HepG2 (cell line): ENCODE data around the gene M1AP. TPM values are rescaled to one million over a fixed set of nuclear protein-coding genes. Genes with fewer than 3 reads are reported as not detected.

Source experiments
- ATAC-seq: fragments of 200-7000 bp; cut with Tn5 transposase; 3 replicates; pipeline ENCODE4 v1.9.1; 2020; ENCODE audit warnings: mild to moderate bottlenecking, moderate library complexity
- BruUV-seq: library from RNA; stranded (reverse); fragments of 400-500 nt; replicated peaks from 2 replicates; lab custom pipeline; 2021; lab: Mats Ljungman, UMichigan
- CTCF ChIA-PET: fragments of 300-600 bp; formaldehyde crosslinking; extraction: SDS; loops from one replicate; lab custom pipeline; 2021; ENCODE audit warnings: low total read pairs, inconsistent platforms, low intra/inter-chr PET ratio; lab: Yijun Ruan, JAX
- POLR2A ChIA-PET: fragments of 350-600 bp; sonication (Branson Sonifier 250); formaldehyde crosslinking; loops from one replicate; lab custom pipeline; 2020; ENCODE audit warnings: antibody characterized with exemption, inconsistent platforms; lab: Yijun Ruan, JAX
- DNase-seq: peaks from one replicate; pipeline ENCODE4 v3.0.0-alpha.2; 2015; ENCODE audit warnings: low spot score
- FAIRE-seq: peaks from 3 replicates; lab custom pipeline; 2011; peaks lifted over from hg19 to GRCh38; lab: Jason Lieb, UNC
- H2AFZ ChIP-seq: one replicate; pipeline ENCODE4 v1.6.1; 2011; ENCODE audit warnings: low read length, inconsistent platforms
- H3K27ac ChIP-seq: fragments of 300-600 bp; 3 replicates; pipeline ENCODE4 v1.8.0; 2011; ENCODE audit warnings: mixed run types, mild to moderate bottlenecking, mixed read lengths, low read length, inconsistent platforms; ENCODE audit not compliant: insufficient read depth; ENCODE audit errors: extremely low read length
- H3K27me3 ChIP-seq, 2 experiments: fragments of 200-600 bp in 1 of 2; 2 replicates in 1 of 2; 3 replicates in 1 of 2; pipeline versions ENCODE4 v1.6.0 to v1.8.0; 2011; ENCODE audit warnings: low read length in 2 of 2, mild to moderate bottlenecking in 2 of 2, moderate library complexity in 2 of 2, inconsistent platforms in 1 of 2; ENCODE audit not compliant: insufficient read depth in 2 of 2, control insufficient read depth in 1 of 2
- H3K36me3 ChIP-seq, 2 experiments: fragments of 200-600 bp in 1 of 2; replicated peaks in 1 of 2; 2 replicates in 1 of 2; 3 replicates in 1 of 2; pipeline versions ENCODE4 v1.5.1 to v1.8.0; 2011; ENCODE audit warnings: low read length in 2 of 2, inconsistent platforms in 1 of 2; ENCODE audit not compliant: insufficient read depth in 2 of 2, control insufficient read depth in 1 of 2
- H3K4me1 ChIP-seq: 2 replicates; pipeline ENCODE4 v1.5.1; 2012; ENCODE audit warnings: low read length, inconsistent platforms; ENCODE audit not compliant: insufficient read depth
- H3K4me2 ChIP-seq: 2 replicates; pipeline ENCODE4 v1.6.0; 2011; ENCODE audit warnings: low read depth, low read length, inconsistent platforms
- H3K4me3 ChIP-seq, 3 experiments: fragments of 200-600 bp in 1 of 3; sonication (generic), shearing (Covaris generic) in 1 of 3; replicated peaks in 1 of 3; 2 replicates each; pipeline ENCODE4 v1.5.1; 2011 to 2016; ENCODE audit warnings: low read length in 3 of 3, inconsistent platforms in 2 of 3, low read depth in 2 of 3, mild to moderate bottlenecking in 2 of 3, control low read depth in 1 of 3, mixed read lengths in 1 of 3; ENCODE audit not compliant: insufficient read depth in 1 of 3
- H3K79me2 ChIP-seq: one replicate; pipeline ENCODE4 v1.6.1; 2011; ENCODE audit warnings: low read length, inconsistent platforms; ENCODE audit not compliant: insufficient read depth
- H3K9ac ChIP-seq: 2 replicates; pipeline ENCODE4 v1.6.0; 2011; ENCODE audit warnings: mild to moderate bottlenecking, low read depth, low read length, inconsistent platforms; ENCODE audit not compliant: insufficient read depth
- H3K9me3 ChIP-seq: 2 replicates; pipeline ENCODE4 v1.5.1; 2012; ENCODE audit warnings: mild to moderate bottlenecking, low read length
- H4K20me1 ChIP-seq: 2 replicates; pipeline ENCODE4 v1.6.0; 2011; ENCODE audit warnings: inconsistent platforms, mild to moderate bottlenecking, low read length, moderate library complexity; ENCODE audit not compliant: insufficient read depth
- ARHGAP35 ChIP-seq: sonication (generic); formaldehyde crosslinking; IDR thresholded peaks from 2 replicates; pipeline ENCODE4 v1.9.0; 2022; ENCODE audit warnings: mild to moderate bottlenecking, inconsistent platforms, moderate library complexity, missing genetic modification reagents, borderline replicate concordance
- DR1 ChIP-seq: sonication (generic); formaldehyde crosslinking; IDR thresholded peaks from 2 replicates; pipeline ENCODE4 v1.8.0; 2021; ENCODE audit warnings: mild to moderate bottlenecking, missing genetic modification reagents, inconsistent platforms
- DRAP1 ChIP-seq: IDR thresholded peaks from 2 replicates; pipeline ENCODE4 v1.6.1; 2016; ENCODE audit warnings: missing genetic modification reagents, missing compliant biosample characterization
- ETV5 ChIP-seq: IDR thresholded peaks from 2 replicates; pipeline ENCODE4 v1.6.1; 2018; ENCODE audit warnings: missing biosample characterization, missing genetic modification reagents, inconsistent platforms, borderline replicate concordance
- GZF1 ChIP-seq: sonication (generic); formaldehyde crosslinking; IDR thresholded peaks from 2 replicates; pipeline ENCODE4 v1.5.1; 2020; ENCODE audit warnings: mild to moderate bottlenecking, missing genetic modification reagents
- HDAC1 ChIP-seq: sonication (generic); formaldehyde crosslinking; IDR thresholded peaks from 2 replicates; pipeline ENCODE4 v1.5.1; 2020; ENCODE audit warnings: mild to moderate bottlenecking, missing genetic modification reagents
- NR0B2 ChIP-seq: sonication (generic); formaldehyde crosslinking; IDR thresholded peaks from 2 replicates; pipeline ENCODE4 v1.4.0; 2020; ENCODE audit warnings: mild to moderate bottlenecking, missing genetic modification reagents
- PAWR ChIP-seq: sonication (generic); formaldehyde crosslinking; IDR thresholded peaks from 2 replicates; pipeline ENCODE4 v1.4.0; 2020; ENCODE audit warnings: missing genetic modification reagents, mild to moderate bottlenecking, borderline replicate concordance
- PTBP1 ChIP-seq: fragments of 200-400 bp; formaldehyde crosslinking; IDR thresholded peaks from 2 replicates; pipeline ENCODE4 v1.6.1; 2018; ENCODE audit warnings: low read length, low read depth; ENCODE audit not compliant: poor library complexity, severe bottlenecking
- ZNF362 ChIP-seq: sonication (generic); formaldehyde crosslinking; IDR thresholded peaks from 2 replicates; pipeline ENCODE4 v1.4.0; 2020; ENCODE audit warnings: missing genetic modification reagents, mild to moderate bottlenecking, borderline replicate concordance
- ZNF609 ChIP-seq: sonication (generic); formaldehyde crosslinking; IDR thresholded peaks from 2 replicates; pipeline ENCODE4 v1.4.0; 2020; ENCODE audit warnings: mild to moderate bottlenecking, missing genetic modification reagents, borderline replicate concordance
- ZSCAN31 ChIP-seq: sonication (generic); formaldehyde crosslinking; IDR thresholded peaks from 2 replicates; pipeline ENCODE4 v1.5.0; 2020; ENCODE audit warnings: low read depth, mild to moderate bottlenecking, missing genetic modification reagents
- ZSCAN5A ChIP-seq: sonication (generic); formaldehyde crosslinking; IDR thresholded peaks from 2 replicates; pipeline ENCODE4 v1.8.0; 2022; ENCODE audit warnings: mild to moderate bottlenecking, missing genetic modification reagents, borderline replicate concordance
- WGBS: methylation state at CpG from one replicate; pipeline ENCODE4 v1.1.6; 2017; ENCODE audit warnings: low lambda C conversion rate; 5-methylcytosine and 5-hydroxymethylcytosine counted together
- in situ Hi-C: cut with HindIII; loops from 2 replicates; pipeline ENCODE4 v1.10.0; 2017; ENCODE audit warnings: low pct_unique_long_range_greater_than_20kb; ENCODE audit not compliant: extremely low pct_ligation_motif_present
- intact Hi-C: fragments of 100-400 bp; cut with micrococcal nuclease; formaldehyde crosslinking; loops from one replicate; pipeline ENCODE4 v1.10.0; 2022; ENCODE audit not compliant: unreplicated experiment
- polyA plus RNA-seq, 8 experiments: library from polyadenylated mRNA; depleted of rRNA in 3 of 8; stranded (reverse) in 7 of 8; unstranded in 1 of 8; fragments of >200 nt; fragmentation: Illumina TruSeq in 4 of 8; extraction: Trizol in 4 of 8; gene quantifications; 2 replicates each; pipeline versions ENCODE4 v1.2.1 to v1.2.3, GENCODE V29; 2011 to 2016; ENCODE audit warnings: low read depth in 4 of 8, missing spikeins in 1 of 8, mixed read lengths in 1 of 8; ENCODE audit not compliant: insufficient read depth in 1 of 8
- total RNA-seq, 5 experiments: library from RNA; depleted of rRNA; stranded (reverse); fragments of >200 nt; fragmentation: Illumina TruSeq; extraction: Trizol; gene quantifications; 2 replicates each; pipeline ENCODE4 v1.2.3, GENCODE V29; 2016; ENCODE audit warnings: low read depth in 1 of 5

The M1AP gene
- total and polyA plus RNA-seq, 2 of the 13 experiments (the other 11 are each of a cell fraction or from before 2014, with no cell fraction given) = not detected

GRCh38 chr2:74620671-74621070 is 27.5 kb downstream of the M1AP start (continued):
- TF ChIP-seq DR1 (CRISPR knock-in tag) = no peak
- TF ChIP-seq ETV5 (CRISPR knock-in tag) = no peak

GRCh38 chr2:74619651-74620297 is 28.4 kb downstream of the M1AP start:
- Histone ChIP-seq H3K27ac (no peak overlapping the region), H3K4me1 (no peaks in the 10 kb centered on the region), H3K9ac (no peak overlapping the region), H4K20me1 (no peaks in the 10 kb centered on the region), H3K9me3 (no peaks in the 10 kb centered on the region), H3K4me2 (no peak overlapping the region), H3K79me2 (no peaks in the 10 kb centered on the region), H3K36me3 (no peaks in the 10 kb centered on the region), H3K27me3 (peaks cover 1 to 9% of the 10 kb centered on the region in 2 experiments), H3K4me3 (no peak overlapping the region), H2AFZ (no peak overlapping the region)
- no peak for DNase-seq
- TF ChIP-seq PAWR (CRISPR knock-in tag) = no peak
- no peak for TF ChIP-seq ZNF609 (CRISPR knock-in tag)
- TF ChIP-seq ZNF362 (CRISPR knock-in tag) = no peak
- no peak for TF ChIP-seq NR0B2 (CRISPR knock-in tag)
- TF ChIP-seq DRAP1 (CRISPR knock-in tag) = no peak
- TF ChIP-seq ZSCAN31 (CRISPR knock-in tag) = no peak
- no peak for TF ChIP-seq GZF1 (CRISPR knock-in tag)
- no peak for TF ChIP-seq HDAC1 (CRISPR knock-in tag)
- no peak for TF ChIP-seq ZSCAN5A (CRISPR knock-in tag)
- no peak for TF ChIP-seq PTBP1
- no peak for TF ChIP-seq ARHGAP35 (CRISPR knock-in tag)
- in situ Hi-C loops (no loop called here), intact Hi-C loops (no loop called here)
- WGBS = 27% methylated on average over 5 of the region's 5 CpGs
- ChIA-PET POLR2A (no interaction called here), CTCF (no interaction called here)
- no peak for FAIRE-seq
- no TSS peak for BruUV-seq
- no peak for ATAC-seq
